Cardiac muscle cell (in vitro differentiated cells and primary cell): ENCODE results near the gene KIF24. TPM values are rescaled to one million over a fixed set of nuclear protein-coding genes. Genes with fewer than 3 reads are reported as not detected.

Experiments
- DNase-seq, 2 donors: peaks; one replicate each; pipeline versions ENCODE4 v3.0.0 to v3.0.0-alpha.2; 2010 to 2017; ENCODE audit warnings: low read depth in 1 of 2, low spot score in 1 of 2
- H3K27ac ChIP-seq: fragments of 200-600 bp; sonication (generic); 2 replicates; pipeline ENCODE4 v1.5.1; 2016
- H3K27me3 ChIP-seq: fragments of 200-600 bp; sonication (generic); 2 replicates; pipeline ENCODE4 v1.6.0; 2016; ENCODE audit warnings: control low read depth
- H3K36me3 ChIP-seq: fragments of 200-600 bp; sonication (generic); 2 replicates; pipeline ENCODE4 v1.5.1; 2016; ENCODE audit warnings: control low read depth
- H3K4me1 ChIP-seq: fragments of 200-600 bp; sonication (generic); 2 replicates; pipeline ENCODE4 v1.8.1; 2017; ENCODE audit warnings: low read depth, mild to moderate bottlenecking, mixed run types
- H3K4me3 ChIP-seq: fragments of 200-600 bp; sonication (generic); 2 replicates; pipeline ENCODE4 v1.5.1; 2016; ENCODE audit warnings: mild to moderate bottlenecking
- H3K9me3 ChIP-seq: fragments of 200-600 bp; sonication (generic); 2 replicates; pipeline ENCODE4 v1.5.1; 2017; ENCODE audit warnings: low read depth, mild to moderate bottlenecking, control low read depth
- polyA plus RNA-seq: library from polyadenylated mRNA; unstranded; fragments of >200 nt; fragmentation: Nextera tagmentation; extraction: Ambion mirVana; gene quantifications from 2 replicates; pipeline ENCODE4 v1.2.1, GENCODE V29; 2016
- total RNA-seq: library from RNA; depleted of rRNA; stranded (reverse); fragments of >200 nt; gene quantifications from 2 replicates; pipeline ENCODE4 v1.2.3, GENCODE V29; 2016
- TF ChIP-seq, protein P1 (sequence below): IDR thresholded peaks from 2 replicates; pipeline ENCODE4 v1.5.1; 2012; ENCODE audit warnings: low read depth, mild to moderate bottlenecking, low read length

KIF24 gene
- total and polyA plus RNA-seq, 2 experiments from 2014 or later: 1.6 to 5.8 TPM

- Histone ChIP-seq H3K27ac (no peak overlapping the region), H3K36me3 (no peaks in the 10 kb centered on the region), H3K27me3 (peaks cover 11% of the 10 kb centered on the region), H3K4me3 (peak overlapping the region; percentile 50), H3K9me3 (no peaks in the 10 kb centered on the region), H3K4me1 (no peaks in the 10 kb centered on the region)
- TF ChIP-seq, protein P1, sequence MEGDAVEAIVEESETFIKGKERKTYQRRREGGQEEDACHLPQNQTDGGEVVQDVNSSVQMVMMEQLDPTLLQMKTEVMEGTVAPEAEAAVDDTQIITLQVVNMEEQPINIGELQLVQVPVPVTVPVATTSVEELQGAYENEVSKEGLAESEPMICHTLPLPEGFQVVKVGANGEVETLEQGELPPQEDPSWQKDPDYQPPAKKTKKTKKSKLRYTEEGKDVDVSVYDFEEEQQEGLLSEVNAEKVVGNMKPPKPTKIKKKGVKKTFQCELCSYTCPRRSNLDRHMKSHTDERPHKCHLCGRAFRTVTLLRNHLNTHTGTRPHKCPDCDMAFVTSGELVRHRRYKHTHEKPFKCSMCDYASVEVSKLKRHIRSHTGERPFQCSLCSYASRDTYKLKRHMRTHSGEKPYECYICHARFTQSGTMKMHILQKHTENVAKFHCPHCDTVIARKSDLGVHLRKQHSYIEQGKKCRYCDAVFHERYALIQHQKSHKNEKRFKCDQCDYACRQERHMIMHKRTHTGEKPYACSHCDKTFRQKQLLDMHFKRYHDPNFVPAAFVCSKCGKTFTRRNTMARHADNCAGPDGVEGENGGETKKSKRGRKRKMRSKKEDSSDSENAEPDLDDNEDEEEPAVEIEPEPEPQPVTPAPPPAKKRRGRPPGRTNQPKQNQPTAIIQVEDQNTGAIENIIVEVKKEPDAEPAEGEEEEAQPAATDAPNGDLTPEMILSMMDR: peak; percentile 7
- DNase-seq: peak in 1 of 2 donors; percentile 44
Observed at GRCh38 chr9:34375901-34376595, 47.0 kb upstream of the KIF24 start.

DNA sequence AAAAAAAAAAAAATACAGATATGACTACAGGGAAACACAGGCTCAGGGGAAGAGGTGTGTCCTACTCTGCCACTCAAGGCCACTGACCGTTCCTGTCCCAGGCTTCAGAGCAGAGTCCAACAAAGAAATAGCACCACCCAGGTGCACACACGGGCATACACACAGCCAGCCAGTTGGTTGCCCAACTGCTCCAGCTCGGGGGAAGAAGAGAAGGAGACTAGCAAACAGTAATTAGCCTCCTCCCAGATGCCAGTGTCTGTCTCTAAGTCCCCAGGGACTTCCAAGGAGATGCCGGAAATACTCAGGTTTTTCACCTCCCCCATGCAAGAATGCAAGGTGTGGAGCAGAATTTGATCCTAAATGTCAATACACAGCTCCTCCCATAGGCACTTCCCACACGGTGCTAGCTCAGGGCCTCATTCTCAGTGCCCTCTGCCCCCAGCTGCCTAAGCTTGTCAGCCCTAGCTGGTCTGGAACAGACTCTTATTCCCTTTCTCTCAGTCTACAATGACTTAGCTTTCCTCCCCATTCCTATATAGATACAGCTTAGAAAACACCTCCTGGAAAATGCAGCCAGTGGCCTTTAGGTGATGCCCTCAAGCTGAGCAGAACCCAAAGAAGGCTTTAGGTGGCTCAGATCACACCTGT, 46.0 kb upstream of the KIF24 start:
- no peak overlapping the region for H3K27ac ChIP-seq
- no peaks in the 10 kb centered on the region for H3K4me1 ChIP-seq
- no peak overlapping the region for H3K4me3 ChIP-seq
- TF ChIP-seq, protein P1: no peak
- no peaks in the 10 kb centered on the region for H3K36me3 ChIP-seq
- no peak for DNase-seq
- H3K9me3 ChIP-seq: no peaks in the 10 kb centered on the region
- H3K27me3 ChIP-seq: peaks cover 6% of the 10 kb centered on the region

- Histone ChIP-seq H3K36me3 (no peaks in the 10 kb centered on the region), H3K4me3 (no peak overlapping the region), H3K9me3 (no peaks in the 10 kb centered on the region), H3K4me1 (no peaks in the 10 kb centered on the region), H3K27ac (no peak overlapping the region), H3K27me3 (peaks cover 6% of the 10 kb centered on the region)
- TF ChIP-seq, protein P1: no peak
- DNase-seq: no peak
Observed at GRCh38 chr9:34374339-34374738, 45.3 kb upstream of the KIF24 start.

- TF ChIP-seq, protein P1: no peak
Observed at GRCh38 chr9:34373749-34374148, 44.7 kb upstream of the KIF24 start.

DNA sequence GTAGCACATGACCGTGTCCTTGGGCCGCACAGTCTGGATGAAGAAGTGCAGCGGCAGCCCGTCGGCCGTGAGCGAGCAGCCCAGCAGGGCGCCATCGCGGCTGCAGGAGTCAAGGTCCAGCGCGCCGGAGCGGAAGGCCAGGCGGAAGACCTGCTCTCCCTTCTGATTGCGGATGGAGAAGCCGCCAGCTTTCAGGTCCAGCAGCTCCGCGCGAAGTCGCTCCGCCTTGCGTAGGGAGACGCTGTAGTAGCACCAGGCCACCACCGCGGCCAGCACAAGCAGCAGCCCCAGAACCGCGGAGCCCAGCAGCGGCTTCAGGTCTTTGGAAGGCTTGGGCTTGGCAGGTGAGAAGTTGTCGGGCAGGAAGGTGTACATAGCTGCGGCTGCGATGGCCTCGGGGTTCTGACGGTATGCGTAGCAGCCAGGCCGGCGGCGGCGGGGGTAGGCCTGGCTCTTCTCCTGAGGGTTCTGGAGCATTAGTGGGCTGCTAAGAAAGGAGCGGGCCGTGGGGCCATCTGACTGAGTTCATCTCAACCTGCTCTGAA, 43.5 kb upstream of the KIF24 start:
- DNase-seq: no peak
- no peak overlapping the region for H3K4me3 ChIP-seq
- H3K36me3 ChIP-seq: no peaks in the 10 kb centered on the region
- TF ChIP-seq, protein P1: no peak
- no peaks in the 10 kb centered on the region for H3K9me3 ChIP-seq
- H3K27ac ChIP-seq: no peak overlapping the region
- H3K4me1 ChIP-seq: no peaks in the 10 kb centered on the region
- peaks cover 6% of the 10 kb centered on the region for H3K27me3 ChIP-seq

More at GRCh38 chr9:34373749-34374148, 44.7 kb upstream of the KIF24 start:
- Histone ChIP-seq H3K4me3 (no peak overlapping the region), H3K36me3 (no peaks in the 10 kb centered on the region), H3K27ac (no peak overlapping the region), H3K4me1 (no peaks in the 10 kb centered on the region), H3K27me3 (peaks cover 6% of the 10 kb centered on the region), H3K9me3 (no peaks in the 10 kb centered on the region)
- no peak for DNase-seq
